GM21528 (cell line): ENCODE results near the gene HOXB13.

Source experiments
- ATAC-seq: cut with Tn5 transposase; IDR thresholded peaks from one replicate; pipeline ENCODE4 v1.9.1; 2021; ENCODE audit warnings: mild to moderate bottlenecking, moderate library complexity; ENCODE audit not compliant: unreplicated experiment, low FRiP score

Gene HOXB13

GRCh38 chr17:48729335-48730239 lies 1.0 kb upstream of the HOXB13 start:
- no peak for ATAC-seq

DNA sequence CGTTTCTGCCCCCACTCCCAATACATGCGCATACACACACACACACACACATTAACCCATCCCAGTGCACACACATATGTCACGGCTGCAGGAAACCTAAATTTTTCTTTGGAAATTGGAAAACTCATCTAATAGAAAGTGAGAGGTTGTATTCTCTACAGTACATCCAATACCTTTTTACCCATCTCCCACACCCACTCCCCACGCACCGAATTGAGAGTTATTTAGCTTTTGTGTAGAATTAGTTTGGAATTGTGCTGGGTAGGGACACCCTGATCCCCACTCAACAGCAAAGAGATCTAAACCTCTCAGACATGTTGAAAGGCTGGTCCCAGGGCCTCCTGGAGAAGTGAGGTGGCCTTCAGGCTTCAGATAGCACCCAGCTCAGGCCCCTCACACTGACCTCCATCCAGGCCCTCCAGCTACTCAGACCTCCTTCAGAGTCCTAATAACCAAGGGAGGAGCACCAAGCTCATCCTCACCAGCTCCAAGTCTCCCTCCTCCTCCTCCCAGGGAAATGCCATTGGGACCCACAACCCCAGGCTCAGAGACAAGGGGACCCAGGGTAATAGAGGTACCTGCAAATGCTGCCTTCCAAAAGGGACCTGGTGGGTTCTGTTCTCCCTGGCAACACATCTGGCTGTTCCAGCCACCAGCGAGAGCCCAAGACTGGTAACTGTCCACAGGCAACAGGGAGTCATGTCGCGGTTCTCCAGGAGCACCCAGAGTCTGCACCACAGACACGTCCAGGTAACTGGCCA lies 955 bp downstream of the HOXB13 start:
- ATAC-seq, result no peak

GRCh38 chr17:48726916-48727286 lies 1.6 kb downstream of the HOXB13 start:
- no peak for ATAC-seq

GRCh38 chr17:48726114-48726915 lies 2.2 kb downstream of the HOXB13 start:
- ATAC-seq, result no peak

- no peak for ATAC-seq
These were observed 3.1 kb downstream of the HOXB13 start for GRCh38 chr17:48725288-48726064.

DNA sequence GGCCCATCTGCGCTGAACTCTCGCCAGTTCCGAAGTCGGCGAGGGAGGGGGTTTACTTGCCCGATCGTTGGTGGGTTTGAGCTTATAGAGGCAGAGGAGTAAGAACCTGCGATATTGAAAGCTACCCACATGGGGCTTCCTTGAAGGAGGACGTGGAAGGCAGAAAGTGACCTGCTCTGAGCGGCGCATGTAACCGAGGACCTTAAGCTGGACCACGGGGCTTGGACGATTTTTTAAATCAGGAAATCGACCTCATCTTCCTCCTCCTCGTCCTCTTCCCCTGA lies 3.6 kb downstream of the HOXB13 start:
- no peak for ATAC-seq

GRCh38 chr17:48724251-48725003 lies 4.1 kb downstream of the HOXB13 start:
- no peak for ATAC-seq

- no peak for ATAC-seq
These were observed 4.9 kb downstream of the HOXB13 start for GRCh38 chr17:48723423-48724250.

GRCh38 chr17:48722915-48723422 lies 5.6 kb downstream of the HOXB13 start, which contains the start of gene PRAC2:
TSS of gene PRAC2 (plus strand) at chr17:48723185. CDS start at chr17:48724411, 1,226 bp downstream.
- no peak for ATAC-seq

GRCh38 chr17:48722201-48722907 lies 6.2 kb downstream of the HOXB13 start, which contains the start of gene PRAC1:
TSS of gene PRAC1 (minus strand) at chr17:48722518. CDS start at chr17:48722392, 126 bp downstream.
- ATAC-seq, result no peak

GRCh38 chr17:48721009-48721402 lies 7.5 kb downstream of the HOXB13 start:
- no peak for ATAC-seq

DNA sequence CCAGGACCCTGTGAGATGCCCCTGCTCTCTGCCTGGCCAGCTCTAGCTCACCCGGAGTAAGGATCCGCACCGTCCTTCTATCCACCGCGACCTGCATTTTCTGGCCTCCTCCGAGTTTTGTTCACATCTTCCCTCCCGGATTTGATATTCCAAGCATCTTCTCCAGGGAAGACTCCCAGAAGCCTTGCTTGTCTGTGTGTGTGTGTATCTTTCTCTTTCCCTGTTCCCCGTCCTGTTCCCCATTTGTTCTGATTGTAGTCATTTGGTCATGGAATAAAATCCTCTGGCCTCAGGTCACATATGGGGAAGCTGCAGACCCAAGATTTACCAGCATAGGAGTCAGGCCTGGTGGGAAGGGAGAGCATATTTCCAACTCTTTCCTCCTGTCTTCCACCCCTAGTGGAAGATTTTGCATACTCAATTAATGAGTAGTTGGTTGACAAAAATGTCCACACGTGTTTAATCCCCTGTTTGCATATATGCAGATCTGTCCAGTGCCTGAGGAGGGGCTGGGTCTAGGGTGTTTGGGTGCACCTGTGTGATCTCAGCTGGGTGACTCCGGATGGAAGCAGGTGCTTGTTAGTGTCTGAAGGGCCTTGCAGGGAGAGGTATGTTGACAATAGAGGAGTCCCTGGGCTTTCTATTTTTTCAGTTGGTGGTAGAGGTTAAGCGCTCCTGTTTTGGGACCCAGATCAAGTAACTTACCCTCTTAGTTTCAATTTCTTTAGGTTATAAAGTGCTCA lies 8.1 kb downstream of the HOXB13 start:
- ATAC-seq, result no peak

GRCh38 chr17:48719642-48720265 lies 8.8 kb downstream of the HOXB13 start:
- no peak for ATAC-seq

GRCh38 chr17:48718761-48719641 lies 9.5 kb downstream of the HOXB13 start:
- no peak for ATAC-seq

DNA sequence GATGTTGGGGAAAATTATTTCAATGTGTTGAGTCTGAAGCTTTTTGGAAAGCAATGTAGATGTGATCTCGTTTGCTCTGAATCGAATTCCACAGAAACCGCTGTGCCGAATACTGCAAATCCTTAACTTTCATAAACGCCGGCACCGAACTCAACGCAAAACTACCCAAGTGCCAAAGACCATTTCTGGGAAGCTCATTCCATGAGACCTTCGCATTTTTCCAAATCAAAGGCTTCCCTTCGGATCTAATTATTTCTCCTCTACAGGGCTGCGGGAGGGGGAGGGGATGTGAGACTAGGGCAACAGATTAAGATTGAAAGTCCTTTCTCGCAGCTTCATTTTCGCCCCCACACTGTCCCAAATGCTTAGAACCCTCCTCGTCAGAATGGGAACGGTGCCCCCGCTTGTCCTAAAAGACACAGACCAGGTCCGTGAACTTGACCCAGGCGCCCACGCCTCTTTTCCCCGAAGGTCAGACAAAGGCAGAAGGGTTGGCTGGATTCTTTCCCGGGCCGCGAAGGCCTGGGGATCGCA lies 10.3 kb downstream of the HOXB13 start:
- no peak for ATAC-seq
